ENCODE measurements around the gene RNU6-9. TPM values are rescaled to one million over a fixed set of nuclear protein-coding genes. Genes with fewer than 3 reads are reported as not detected.

The RNU6-9 gene
- total and polyA plus RNA-seq, 7 donors, result not detected

GRCh38 chr19:920051-920864 lies 27.0 kb downstream of the RNU6-9 start:
- Histone ChIP-seq H3K9me3 (no peaks in the 10 kb centered on the region), H3K4me1 (peaks cover 0 to 59% (median 53%) of the 10 kb centered on the region in 4 donors), H3K27ac (no peak overlapping the region), H3K27me3 (peaks cover 42 to 52% (median 49%) of the 10 kb centered on the region in 3 donors), H3K4me3 (peak overlapping the region in 2 of 4 donors; percentile 9 to 23), H3K36me3 (no peaks in the 10 kb centered on the region)
- no peak for DNase-seq
- intact Hi-C loops (cut with DNase I), result loop anchor here (2.0 to 10.0 kb wide), 3 partner anchors 149 to 255 kb away; partner anchors contain the start of genes GPX4 and SBNO2
- TF ChIP-seq CTCF (IDR thresholded peaks at IDR 0.05), result no peak
- WGBS, 2 donors, result 1% methylated on average over 84 of the region's 84 CpGs

- Histone ChIP-seq H3K27ac (peak overlapping the region in 3 of 4 donors; percentile 83 to 93 (median 84)), H3K27me3 (peaks cover 14 to 20% (median 19%) of the 10 kb centered on the region in 3 donors), H3K4me1 (peaks cover 0 to 54% (median 39%) of the 10 kb centered on the region in 4 donors), H3K9me3 (no peaks in the 10 kb centered on the region), H3K36me3 (peaks cover 0 to 4% (median 0%) of the 10 kb centered on the region in 4 donors), H3K4me3 (peak overlapping the region; percentile 85 to 98 (median 91))
- intact Hi-C loops (cut with DNase I), result loop anchor here (2.0 to 10.0 kb wide), 3 partner anchors 180 to 316 kb away; partner anchors contain the start of genes ATP5F1D, GPX4 and SBNO2
- whole genome bisulfite sequencing, 2 donors, result 4 to 9% methylated on average over 31 of the region's 31 CpGs
- DNase-seq, result peak; percentile 66
- TF ChIP-seq POLR2A (IDR thresholded peaks at IDR 0.05) (no peak), CTCF (IDR thresholded peaks at IDR 0.05) (no peak), EP300 (IDR thresholded peaks at IDR 0.05) (no peak), POLR2AphosphoS5 (IDR thresholded peaks at IDR 0.05) (no peak)
Observed at GRCh38 chr19:924553-925086, 31.3 kb downstream of the RNU6-9 start.

- 0 to 1% methylated on average over 39 of the region's 39 CpGs for WGBS, 2 donors
- H3K4me1 ChIP-seq, result peaks cover 0 to 50% (median 34%) of the 10 kb centered on the region in 4 donors
- H3K27me3 ChIP-seq, result peaks cover 10 to 15% (median 14%) of the 10 kb centered on the region in 3 donors
- DNase-seq, result peak; percentile 82
- H3K4me3 ChIP-seq, result peak overlapping the region; percentile 85 to 98 (median 91)
- TF ChIP-seq POLR2A (IDR thresholded peaks at IDR 0.05), result no peak
- TF ChIP-seq EP300 (IDR thresholded peaks at IDR 0.05), result no peak
- TF ChIP-seq POLR2AphosphoS5 (IDR thresholded peaks at IDR 0.05), result no peak
- no peak for TF ChIP-seq CTCF (IDR thresholded peaks at IDR 0.05)
- H3K9me3 ChIP-seq, result no peaks in the 10 kb centered on the region
- intact Hi-C loops (cut with DNase I), result loop anchor here (2.0 to 10.0 kb wide), 3 partner anchors 180 to 316 kb away; partner anchors contain the start of genes ATP5F1D, GPX4 and SBNO2
- H3K36me3 ChIP-seq, result peaks cover 0 to 6% (median 0%) of the 10 kb centered on the region in 4 donors
- H3K27ac ChIP-seq, result peak overlapping the region; percentile 83 to 93 (median 86)
Observed at GRCh38 chr19:925087-925525, 31.8 kb downstream of the RNU6-9 start.

- Histone ChIP-seq H3K27me3 (peaks cover 3 to 8% (median 8%) of the 10 kb centered on the region in 3 donors), H3K4me1 (peaks cover 0 to 43% (median 28%) of the 10 kb centered on the region in 4 donors), H3K36me3 (peaks cover 0 to 6% (median 0%) of the 10 kb centered on the region in 4 donors), H3K9me3 (no peaks in the 10 kb centered on the region), H3K27ac (peak within 1 kb of the TSS; percentile 83 to 93 (median 86)), H3K4me3 (peak within 1 kb of the TSS; percentile 85 to 98 (median 91))
- TF ChIP-seq POLR2AphosphoS5 (IDR thresholded peaks at IDR 0.05), result peak in 3 of 4 donors; percentile 12 to 49 (median 39)
- no peak for TF ChIP-seq CTCF (IDR thresholded peaks at IDR 0.05)
- 1% methylated on average over 97 of the region's 97 CpGs for WGBS, 2 donors
- intact Hi-C loops (cut with DNase I), result loop anchor here (2.0 to 10.0 kb wide), 3 partner anchors 179 to 315 kb away; partner anchors contain the start of genes ATP5F1D, GPX4 and SBNO2
- DNase-seq, result peak; percentile 92
Observed at GRCh38 chr19:925526-926322, 32.4 kb downstream of the RNU6-9 start, which contains the start of gene ARID3A. Gene ARID3A (plus strand): TSS chr19:926035. CDS start chr19:929529, 3,494 bp downstream.
